ENCODE results near the gene PTPRJ.
"Not testable (repeated sequence)": the region's sequence is repeated elsewhere in the genome, so short reads cannot be mapped to it uniquely, and the experiment has no call there.

The PTPRJ gene

GRCh38 chr11:47980088-47980906 lies at the start of gene PTPRJ:
TSS of gene PTPRJ (plus strand) at chr11:47980559. CDS start at chr11:47980913, 354 bp downstream.
- peak; percentile 56 for DNase-seq
- peaks cover 31% of the 10 kb centered on the region for H3K4me1 Mint-ChIP-seq
- peak within 1 kb of the TSS; percentile 60 for H3K27ac Mint-ChIP-seq
- H3K36me3 Mint-ChIP-seq (ENCODE audit: low read depth) = peaks cover 9% of the 10 kb centered on the region
- peak within 1 kb of the TSS; percentile 87 for H3K4me3 Mint-ChIP-seq
- peaks cover 9% of the 10 kb centered on the region for H3K27me3 Mint-ChIP-seq
- H3K9me3 Mint-ChIP-seq = no peaks in the 10 kb centered on the region
- peak; percentile 55 for ATAC-seq

GRCh38 chr11:47932544-47932943 lies 47.8 kb upstream of the PTPRJ start:
- Mint-ChIP-seq H3K9me3 (no peaks in the 10 kb centered on the region), H3K27me3 (no peaks in the 10 kb centered on the region), H3K27ac (no peak overlapping the region), H3K36me3 (ENCODE audit: low read depth) (no peaks in the 10 kb centered on the region), H3K4me3 (no peak overlapping the region), H3K4me1 (peaks cover 25% of the 10 kb centered on the region)
- ATAC-seq = peak; percentile 39
- DNase-seq = no peak

- peaks cover 26% of the 10 kb centered on the region for H3K4me1 Mint-ChIP-seq
- not testable (repeated sequence) for DNase-seq; H3K4me3 Mint-ChIP-seq; H3K27ac Mint-ChIP-seq; ATAC-seq; H3K9me3 Mint-ChIP-seq; H3K36me3 Mint-ChIP-seq (ENCODE audit: low read depth); H3K27me3 Mint-ChIP-seq
These were observed 46.6 kb upstream of the PTPRJ start for GRCh38 chr11:47933797-47934196.

- ATAC-seq (no peak), DNase-seq (no peak)
- H3K4me1 Mint-ChIP-seq = peaks cover 30% of the 10 kb centered on the region
- no peaks in the 10 kb centered on the region for H3K36me3 Mint-ChIP-seq (ENCODE audit: low read depth)
- H3K9me3 Mint-ChIP-seq = no peaks in the 10 kb centered on the region
- no peaks in the 10 kb centered on the region for H3K27me3 Mint-ChIP-seq
- peak overlapping the region; percentile 24 for H3K27ac Mint-ChIP-seq
- H3K4me3 Mint-ChIP-seq = no peak overlapping the region
These were observed 41.4 kb upstream of the PTPRJ start for GRCh38 chr11:47938791-47939560.

GRCh38 chr11:47940904-47941649 lies 39.3 kb upstream of the PTPRJ start:
- Mint-ChIP-seq H3K36me3 (ENCODE audit: low read depth) (no peaks in the 10 kb centered on the region), H3K27me3 (no peaks in the 10 kb centered on the region), H3K4me3 (no peak overlapping the region), H3K9me3 (no peaks in the 10 kb centered on the region), H3K4me1 (peaks cover 21% of the 10 kb centered on the region), H3K27ac (no peak overlapping the region)
- ATAC-seq (no peak), DNase-seq (no peak)

- H3K4me1 Mint-ChIP-seq = peaks cover 30% of the 10 kb centered on the region
- H3K27me3 Mint-ChIP-seq = no peaks in the 10 kb centered on the region
- H3K36me3 Mint-ChIP-seq (ENCODE audit: low read depth) = no peaks in the 10 kb centered on the region
- DNase-seq (no peak), ATAC-seq (no peak)
- no peak overlapping the region for H3K4me3 Mint-ChIP-seq
- no peak overlapping the region for H3K27ac Mint-ChIP-seq
- no peaks in the 10 kb centered on the region for H3K9me3 Mint-ChIP-seq
These were observed 38.3 kb upstream of the PTPRJ start for GRCh38 chr11:47941907-47942558.

GRCh38 chr11:47943721-47944586 lies 36.4 kb upstream of the PTPRJ start:
- Mint-ChIP-seq H3K4me1 (peaks cover 34% of the 10 kb centered on the region), H3K9me3 (no peaks in the 10 kb centered on the region), H3K27ac (no peak overlapping the region), H3K36me3 (ENCODE audit: low read depth) (no peaks in the 10 kb centered on the region), H3K27me3 (no peaks in the 10 kb centered on the region), H3K4me3 (no peak overlapping the region)
- no peak for DNase-seq
- ATAC-seq = no peak

- no peaks in the 10 kb centered on the region for H3K36me3 Mint-ChIP-seq (ENCODE audit: low read depth)
- H3K9me3 Mint-ChIP-seq = no peaks in the 10 kb centered on the region
- no peaks in the 10 kb centered on the region for H3K27me3 Mint-ChIP-seq
- DNase-seq (no peak), ATAC-seq (no peak)
- no peak overlapping the region for H3K4me3 Mint-ChIP-seq
- no peak overlapping the region for H3K27ac Mint-ChIP-seq
- peaks cover 38% of the 10 kb centered on the region for H3K4me1 Mint-ChIP-seq
These were observed 35.7 kb upstream of the PTPRJ start for GRCh38 chr11:47944632-47945031.

GRCh38 chr11:47946682-47947559 lies 33.4 kb upstream of the PTPRJ start:
- no peaks in the 10 kb centered on the region for H3K9me3 Mint-ChIP-seq
- peaks cover 51% of the 10 kb centered on the region for H3K4me1 Mint-ChIP-seq
- no peaks in the 10 kb centered on the region for H3K36me3 Mint-ChIP-seq (ENCODE audit: low read depth)
- peak overlapping the region; percentile 54 for H3K27ac Mint-ChIP-seq
- ATAC-seq (peak; percentile 83), DNase-seq (peak; percentile 41)
- H3K4me3 Mint-ChIP-seq = no peak overlapping the region
- H3K27me3 Mint-ChIP-seq = no peaks in the 10 kb centered on the region

GRCh38 chr11:47948137-47948536 lies 32.2 kb upstream of the PTPRJ start:
- no peak overlapping the region for H3K4me3 Mint-ChIP-seq
- H3K9me3 Mint-ChIP-seq = no peaks in the 10 kb centered on the region
- no peak overlapping the region for H3K27ac Mint-ChIP-seq
- peaks cover 46% of the 10 kb centered on the region for H3K4me1 Mint-ChIP-seq
- ATAC-seq (no peak), DNase-seq (no peak)
- no peaks in the 10 kb centered on the region for H3K27me3 Mint-ChIP-seq
- H3K36me3 Mint-ChIP-seq (ENCODE audit: low read depth) = no peaks in the 10 kb centered on the region

- H3K9me3 Mint-ChIP-seq; ATAC-seq; DNase-seq; H3K36me3 Mint-ChIP-seq (ENCODE audit: low read depth); H3K27me3 Mint-ChIP-seq: not testable (repeated sequence)
- Mint-ChIP-seq H3K4me1 (peaks cover 46% of the 10 kb centered on the region), H3K27ac (peak overlapping the region; percentile 31), H3K4me3 (peak overlapping the region; percentile 24)
These were observed 31.2 kb upstream of the PTPRJ start for GRCh38 chr11:47949001-47949675.

GRCh38 chr11:47950396-47950795 lies 30.0 kb upstream of the PTPRJ start:
- Mint-ChIP-seq H3K27me3 (no peaks in the 10 kb centered on the region), H3K36me3 (ENCODE audit: low read depth) (no peaks in the 10 kb centered on the region), H3K4me1 (peaks cover 53% of the 10 kb centered on the region), H3K9me3 (no peaks in the 10 kb centered on the region), H3K27ac (peak overlapping the region; percentile 80), H3K4me3 (peak overlapping the region; percentile 27)
- DNase-seq (peak; percentile 61), ATAC-seq (peak; percentile 83)

All from activated naive CD8-positive, alpha-beta T cell treated with anti-CD3 and anti-CD28 coated beads, Interleukin-2, amount 50 U/mL, for 24 hours (primary cell).